Dermis microvascular lymphatic vessel endothelial cell (primary cell): ENCODE results near the gene FAM111B. TPM values are rescaled to one million over a fixed set of nuclear protein-coding genes. Genes with fewer than 3 reads are reported as not detected.
"Not testable (repeated sequence)": the region's sequence is repeated elsewhere in the genome, so short reads cannot be mapped to it uniquely, and the experiment has no call there.

Experiments
- DNase-seq, 2 donors: peaks; one replicate each; pipeline versions ENCODE4 v3.0.0 to v3.0.0-alpha.2; 2010; ENCODE audit warnings: low read depth in 2 of 2
- total RNA-seq: library from RNA; depleted of rRNA; stranded (reverse); fragments of >200 nt; gene quantifications from 2 replicates; pipeline ENCODE4 v1.2.1, GENCODE V29; 2014

The FAM111B gene
- 11.0 and 14.4 TPM in 2 replicates for total RNA-seq

DNA sequence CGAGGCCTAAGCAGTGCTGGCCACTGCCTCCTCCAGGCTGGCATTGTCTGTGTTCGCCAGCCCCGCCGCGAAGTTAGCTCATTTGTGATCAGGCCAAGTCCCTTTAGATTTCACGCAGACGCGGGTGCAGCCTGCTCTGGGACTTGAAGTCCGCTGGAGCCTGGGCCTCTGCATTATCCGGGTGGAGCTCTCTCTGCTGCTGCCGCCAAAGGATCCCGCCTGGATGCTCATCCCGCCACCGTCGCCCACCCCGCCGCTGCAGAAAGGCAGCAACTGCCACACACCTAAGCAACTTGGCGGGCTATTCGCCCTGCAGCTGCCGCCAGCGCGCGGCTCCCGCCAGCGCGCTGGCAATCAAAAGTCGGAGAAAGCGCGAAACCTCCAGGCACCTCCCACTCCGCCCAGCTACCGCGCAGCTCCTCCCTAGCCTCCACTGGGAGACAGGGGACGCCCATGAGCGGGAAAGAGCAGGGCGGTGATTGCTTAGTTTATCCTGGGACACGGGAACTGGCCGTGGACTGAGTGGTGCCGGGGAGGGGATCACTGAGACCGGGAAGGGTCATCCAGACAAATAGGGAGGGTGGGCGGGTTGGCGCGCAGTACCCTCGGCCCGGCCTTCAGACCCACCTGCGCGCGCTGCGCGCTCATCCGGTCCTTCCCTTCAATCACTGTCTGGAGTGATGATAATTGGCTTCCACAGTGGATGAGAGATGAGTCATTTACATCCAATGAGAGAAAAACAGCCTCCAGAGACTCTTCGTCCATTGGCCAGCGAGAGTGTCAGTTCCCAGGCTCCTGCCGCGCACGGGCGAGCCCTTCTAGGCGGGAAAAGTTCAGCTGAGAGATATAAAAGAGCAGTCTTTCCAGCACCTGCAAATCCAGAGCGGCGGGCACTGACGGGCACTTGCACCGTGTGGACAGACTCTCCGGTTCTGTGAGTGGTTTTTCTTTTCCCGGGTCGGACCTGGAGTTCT is at the start of gene FAM111B:
Gene FAM111B, plus strand, starts transcription at position 875 of the 974 bp plus-strand sequence. CDS start 2,389 bp downstream, outside the sequence.
- peak; percentile 90 to 95 for DNase-seq

- peak; percentile 87 to 90 for DNase-seq
Observed at GRCh38 chr11:59058120-59059033, 48.7 kb upstream of the FAM111B start.

DNA sequence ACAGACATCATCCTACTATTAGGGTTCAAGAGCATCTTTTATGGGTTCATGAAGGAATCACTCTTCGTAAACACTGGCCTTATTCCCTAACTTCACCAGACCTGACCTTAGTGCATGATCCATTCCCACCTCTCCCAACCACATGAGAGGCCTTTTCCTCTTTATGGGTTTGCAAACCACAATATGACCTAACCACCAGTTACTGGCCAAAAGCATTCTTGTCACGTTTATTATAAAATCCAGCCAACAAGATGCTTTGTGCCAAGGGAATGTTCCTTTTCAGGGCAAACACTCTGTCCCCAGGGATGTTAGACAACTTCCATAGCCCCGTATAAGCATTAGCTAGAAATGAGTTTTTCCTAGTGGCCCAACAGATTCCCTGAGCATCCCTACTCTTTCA is 46.9 kb upstream of the FAM111B start:
- DNase-seq: not testable (repeated sequence)

DNA sequence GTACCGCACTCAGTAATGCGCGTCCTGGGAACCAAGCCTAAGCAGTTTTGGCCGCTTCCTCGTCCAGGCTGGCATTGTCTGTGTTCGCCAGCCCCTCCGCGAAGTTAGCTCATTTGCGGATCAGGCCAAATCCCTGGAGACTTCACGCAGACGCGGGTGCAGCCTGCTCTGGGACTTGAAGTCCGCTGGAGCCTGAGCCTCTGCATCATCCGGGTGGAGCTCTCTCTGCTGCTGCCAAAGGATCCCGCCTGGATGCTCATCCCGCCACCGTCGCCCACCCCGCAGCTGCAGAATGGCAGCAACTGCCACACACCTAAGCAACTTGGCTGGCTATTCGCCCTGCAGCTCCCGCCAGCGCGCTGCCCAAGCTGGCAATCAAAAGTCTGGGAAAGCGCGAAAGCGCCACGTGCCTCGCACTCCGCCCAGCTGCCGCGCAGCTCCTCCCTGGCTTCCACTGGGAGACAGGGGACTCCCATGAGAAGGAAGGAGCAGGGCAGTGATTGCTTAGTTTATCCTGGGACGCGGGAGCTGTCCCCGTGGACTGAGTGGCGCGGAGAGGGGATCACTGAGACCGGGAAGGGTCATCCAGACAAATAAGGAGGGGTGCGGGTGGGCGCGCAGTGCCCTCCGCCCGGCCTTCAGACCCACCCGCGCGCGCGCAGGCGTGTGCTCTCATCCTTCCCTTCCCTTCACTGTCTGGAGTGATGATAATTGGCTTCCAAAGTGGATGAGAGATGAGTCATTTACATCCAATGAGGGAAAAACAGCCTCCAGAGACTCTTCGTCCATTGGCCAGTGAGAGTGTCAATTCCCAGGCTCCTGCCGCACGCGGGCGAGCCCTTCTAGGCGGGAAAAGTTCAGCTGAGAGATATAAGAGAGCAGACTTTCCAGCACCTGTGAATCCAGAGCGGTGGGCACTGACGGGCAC is 44.2 kb upstream of the FAM111B start:
- DNase-seq: no peak

DNA sequence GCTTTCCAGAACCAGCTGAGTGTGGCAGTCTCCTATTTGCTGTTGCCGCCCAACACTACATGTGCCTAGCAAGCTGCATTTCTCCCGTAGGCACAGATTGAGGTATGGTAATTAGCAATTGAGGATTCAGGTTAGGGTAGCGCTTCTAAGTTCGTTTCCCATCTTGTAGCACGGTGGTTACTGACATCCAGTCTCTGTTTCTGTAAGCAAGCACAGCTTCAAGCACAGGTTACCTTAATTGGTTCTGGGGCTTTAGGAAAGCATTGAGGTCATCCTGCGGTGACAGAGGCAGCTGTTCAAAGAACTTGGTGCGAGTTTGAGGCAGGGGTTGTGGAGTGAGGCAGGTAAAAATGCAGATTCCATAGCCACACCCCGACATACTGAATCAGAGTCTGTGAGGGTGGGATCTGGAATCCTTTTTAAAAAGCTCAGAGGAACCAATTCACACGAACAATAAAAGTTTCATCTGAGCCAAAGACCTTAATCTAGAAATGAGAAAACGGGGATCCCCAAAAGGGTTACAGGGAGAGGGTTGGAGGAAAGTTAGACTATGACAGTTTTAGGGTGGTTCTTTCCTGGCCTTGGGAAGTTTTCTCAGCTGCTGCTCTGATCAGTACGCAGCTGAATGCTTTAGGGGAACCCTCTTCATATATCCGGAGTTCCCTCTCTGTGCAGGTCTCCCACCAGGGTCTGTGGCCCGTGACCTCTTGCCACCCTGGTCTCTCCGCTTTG is 42.9 kb upstream of the FAM111B start:
- not testable (repeated sequence) for DNase-seq

- DNase-seq: no peak
Observed at GRCh38 chr11:59069087-59069486, 38.0 kb upstream of the FAM111B start.

DNA sequence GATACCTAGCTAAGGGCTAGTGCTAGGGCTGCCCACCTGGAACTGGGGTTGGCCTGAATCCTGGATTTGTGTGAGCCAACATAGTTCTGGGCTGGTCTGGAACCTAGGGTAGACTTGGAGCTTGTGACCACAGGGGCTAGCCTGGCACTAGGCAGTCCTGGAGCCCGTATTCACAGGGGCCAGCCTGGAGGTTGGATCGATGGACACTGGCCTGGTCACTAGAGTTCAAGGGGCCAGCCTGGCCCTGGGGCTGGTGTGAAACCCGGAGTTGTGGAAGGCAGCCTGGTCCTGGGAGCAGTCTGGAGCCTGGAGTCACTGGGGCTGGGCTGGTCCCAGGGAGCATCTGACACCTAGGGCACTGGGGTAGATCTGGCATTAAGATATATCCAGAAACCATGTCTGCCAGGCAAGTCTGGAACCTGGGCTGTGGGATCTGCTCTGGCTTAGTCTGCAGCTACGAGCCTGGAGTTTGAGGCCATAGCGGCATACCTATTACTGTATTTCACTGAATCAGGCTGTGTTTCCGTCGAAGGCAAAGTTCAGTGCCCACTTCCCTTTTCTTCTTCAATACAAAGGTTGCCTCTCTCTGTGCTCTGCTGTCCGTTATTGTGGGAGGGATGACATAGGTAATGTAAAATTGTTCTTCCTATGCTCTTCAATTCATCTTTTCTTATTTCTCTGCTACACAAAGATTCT is 30.0 kb upstream of the FAM111B start:
- DNase-seq: no peak

- DNase-seq: no peak
Observed at GRCh38 chr11:59078435-59078834, 28.6 kb upstream of the FAM111B start.

- DNase-seq: no peak
Observed at GRCh38 chr11:59079086-59079485, 28.0 kb upstream of the FAM111B start.

DNA sequence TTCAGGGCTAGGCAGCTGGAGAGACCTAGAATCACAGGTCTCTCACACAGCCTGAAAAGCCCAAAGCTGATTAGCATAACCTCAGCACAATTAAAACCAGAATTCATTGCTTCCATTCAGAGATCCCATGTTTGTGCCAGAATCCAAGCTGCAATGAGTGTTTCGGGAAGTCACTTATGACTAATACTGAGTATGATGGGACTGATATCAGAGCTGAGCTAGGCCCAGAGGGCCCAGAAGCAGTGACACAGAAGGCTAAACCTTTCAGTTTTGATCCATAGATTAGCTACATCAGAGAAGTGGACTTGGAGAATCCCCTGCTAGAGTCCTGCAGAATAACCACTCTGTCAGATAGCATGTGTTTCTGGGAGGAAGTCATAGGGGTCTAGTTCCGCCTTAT is 26.6 kb upstream of the FAM111B start:
- not testable (repeated sequence) for DNase-seq

DNA sequence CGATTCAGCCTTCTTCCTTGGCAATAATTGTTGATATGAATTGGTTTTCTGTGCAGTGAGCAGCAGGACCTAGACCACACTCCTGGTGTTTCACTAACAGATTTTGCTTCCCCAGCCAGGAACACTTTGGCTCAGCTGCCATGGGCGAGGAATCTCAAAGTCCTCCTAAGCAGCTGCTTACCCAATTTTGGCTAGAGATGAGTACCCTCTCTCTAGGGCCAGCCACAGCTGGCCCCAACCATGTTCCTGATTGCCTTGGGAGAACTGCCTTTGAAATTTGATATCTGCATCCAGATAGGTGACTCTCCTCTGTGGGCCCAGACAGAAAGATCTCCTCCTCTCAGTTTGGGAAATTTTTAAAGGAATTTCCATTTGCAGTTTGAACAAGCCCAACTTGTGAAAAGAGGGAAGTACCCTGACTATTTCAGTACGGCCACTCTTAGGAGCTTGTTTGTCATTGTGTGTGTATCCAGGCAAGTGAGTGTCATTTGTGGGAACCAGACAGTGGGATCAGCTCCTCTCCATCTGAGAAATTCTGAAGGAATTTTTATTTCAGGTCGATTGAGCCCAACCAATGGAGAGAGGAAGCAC is 25.5 kb upstream of the FAM111B start:
- DNase-seq: not testable (repeated sequence)

- DNase-seq: not testable (repeated sequence)
Observed at GRCh38 chr11:59086007-59086406, 21.0 kb upstream of the FAM111B start, which contains the start of gene GLYATL1B. Gene GLYATL1B, plus strand, starts transcription at chr11:59086307. Its CDS starts 0 bp downstream, at chr11:59086307.

DNA sequence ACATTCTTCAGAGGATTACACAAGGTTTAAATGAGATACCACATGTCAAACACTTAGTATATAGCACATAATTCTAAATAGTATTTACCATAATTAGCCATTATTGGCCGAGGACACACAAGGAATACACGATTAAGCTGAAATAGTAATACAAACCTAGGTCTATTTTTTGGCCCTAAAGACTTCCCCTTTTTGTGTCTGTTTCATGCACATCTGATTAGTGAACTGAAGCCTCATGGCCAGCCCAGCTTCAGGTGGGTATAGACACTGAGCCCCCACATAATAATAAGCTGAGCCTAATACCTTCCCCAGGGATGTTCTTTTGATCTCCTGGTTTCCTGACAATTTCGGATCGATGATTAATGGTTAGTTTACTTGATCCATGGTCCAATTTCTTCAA is 18.9 kb upstream of the FAM111B start:
- DNase-seq: no peak

DNA sequence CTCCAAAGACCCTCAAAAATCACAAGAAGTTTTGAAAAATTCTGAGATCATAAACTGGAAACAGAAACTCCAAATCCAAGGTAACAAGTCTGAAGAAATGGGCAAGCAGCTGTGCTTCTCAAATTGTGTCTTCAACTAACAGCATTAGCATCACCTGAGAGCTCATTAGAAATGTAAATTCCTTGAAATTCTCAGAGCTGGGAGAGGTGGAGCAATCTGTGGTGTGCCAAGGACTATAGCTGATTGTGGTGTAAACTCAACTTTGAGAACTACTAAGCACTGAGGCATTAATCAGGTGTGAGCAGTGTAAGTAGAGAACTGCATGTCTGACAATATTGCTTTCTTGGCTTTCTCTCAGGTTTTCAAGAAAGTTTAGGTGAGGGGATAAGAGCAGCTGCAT is 13.5 kb upstream of the FAM111B start:
- not testable (repeated sequence) for DNase-seq

GRCh38 chr11:59095225-59095624 is 11.8 kb upstream of the FAM111B start:
- DNase-seq: not testable (repeated sequence)

- not testable (repeated sequence) for DNase-seq
Observed at GRCh38 chr11:59095972-59096575, 11.0 kb upstream of the FAM111B start.

GRCh38 chr11:59097113-59097708 is 9.8 kb upstream of the FAM111B start:
- peak; percentile 40 to 68 for DNase-seq

GRCh38 chr11:59097938-59098337 is 9.1 kb upstream of the FAM111B start:
- not testable (repeated sequence) for DNase-seq
